ENCODE measurements around the gene IFNGR2. TPM values are rescaled to one million over a fixed set of nuclear protein-coding genes. Genes with fewer than 3 reads are reported as not detected.
"Not testable (repeated sequence)": the region's sequence is repeated elsewhere in the genome, so short reads cannot be mapped to it uniquely, and the experiment has no call there.

The IFNGR2 gene
- total and polyA plus RNA-seq, 2 donors (not counting 1 experiment from before 2014, with no cell fraction given): 50.7 to 57.6 TPM

DNA sequence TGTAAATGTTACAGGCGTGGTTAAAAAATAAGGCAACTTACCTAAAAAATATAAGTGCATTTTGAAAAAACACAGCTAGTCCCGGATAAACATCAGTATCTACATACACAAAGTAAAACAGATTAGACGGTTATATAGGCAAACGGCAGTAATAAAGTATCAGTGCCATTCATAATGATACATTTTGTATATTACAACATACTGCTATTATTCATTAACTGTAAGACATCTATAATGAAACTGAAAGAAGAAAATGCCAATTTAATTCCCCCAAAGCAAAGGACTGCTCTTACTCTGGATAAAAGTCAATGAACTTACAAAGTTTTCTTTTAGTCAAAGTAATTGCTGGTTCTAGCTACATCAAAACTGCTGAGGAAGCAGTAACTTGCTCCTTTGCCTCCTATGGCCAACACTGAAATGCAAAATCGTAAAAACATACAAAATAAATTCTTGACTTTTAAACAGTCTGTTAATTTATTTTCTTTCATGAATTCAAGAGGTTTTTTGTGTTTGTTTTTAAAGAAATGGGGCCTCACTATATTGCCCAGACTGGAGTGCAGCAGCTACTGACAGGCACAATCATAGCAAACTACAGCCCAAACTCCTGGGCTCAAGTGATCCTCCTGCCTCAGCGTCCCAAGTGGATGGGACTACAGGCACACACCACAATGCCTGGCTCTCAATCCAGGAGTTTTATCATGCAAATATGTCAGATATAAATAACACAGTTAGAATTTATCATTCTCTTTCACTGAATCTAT, 52.7 kb downstream of the IFNGR2 start:
- H3K27me3 ChIP-seq (ENCODE audit: control insufficient read depth, insufficient read depth, low read length): no peaks in the 10 kb centered on the region
- H3K79me2 ChIP-seq (ENCODE audit: control insufficient read depth, insufficient read depth, low read length): no peaks in the 10 kb centered on the region
- no peaks in the 10 kb centered on the region for H3K36me3 ChIP-seq (ENCODE audit: control insufficient read depth, insufficient read depth, low read length)
- H3K4me1 ChIP-seq (ENCODE audit: control insufficient read depth, extremely low read depth, insufficient read depth, low read length): no peaks in the 10 kb centered on the region
- no peak overlapping the region for H3K4me2 ChIP-seq (ENCODE audit: extremely low read depth, insufficient read depth, low read length)
- DNase-seq (ENCODE audit: low read depth in 2 of 2): no peak
- TF ChIP-seq, protein P1, sequence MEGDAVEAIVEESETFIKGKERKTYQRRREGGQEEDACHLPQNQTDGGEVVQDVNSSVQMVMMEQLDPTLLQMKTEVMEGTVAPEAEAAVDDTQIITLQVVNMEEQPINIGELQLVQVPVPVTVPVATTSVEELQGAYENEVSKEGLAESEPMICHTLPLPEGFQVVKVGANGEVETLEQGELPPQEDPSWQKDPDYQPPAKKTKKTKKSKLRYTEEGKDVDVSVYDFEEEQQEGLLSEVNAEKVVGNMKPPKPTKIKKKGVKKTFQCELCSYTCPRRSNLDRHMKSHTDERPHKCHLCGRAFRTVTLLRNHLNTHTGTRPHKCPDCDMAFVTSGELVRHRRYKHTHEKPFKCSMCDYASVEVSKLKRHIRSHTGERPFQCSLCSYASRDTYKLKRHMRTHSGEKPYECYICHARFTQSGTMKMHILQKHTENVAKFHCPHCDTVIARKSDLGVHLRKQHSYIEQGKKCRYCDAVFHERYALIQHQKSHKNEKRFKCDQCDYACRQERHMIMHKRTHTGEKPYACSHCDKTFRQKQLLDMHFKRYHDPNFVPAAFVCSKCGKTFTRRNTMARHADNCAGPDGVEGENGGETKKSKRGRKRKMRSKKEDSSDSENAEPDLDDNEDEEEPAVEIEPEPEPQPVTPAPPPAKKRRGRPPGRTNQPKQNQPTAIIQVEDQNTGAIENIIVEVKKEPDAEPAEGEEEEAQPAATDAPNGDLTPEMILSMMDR (conservative IDR thresholded peaks at IDR 0.05 in 1 of 2, IDR thresholded peaks at IDR 0.05 in 1 of 2; ENCODE audit: low read depth in 1 of 2, low read length in 2 of 2): no peak
- TF ChIP-seq EZH2 (IDR thresholded peaks at IDR 0.05; ENCODE audit: low read length, missing control alignments): no peak
- no peak overlapping the region for H2AFZ ChIP-seq (ENCODE audit: low read length)
- no peak overlapping the region for H3K27ac ChIP-seq (ENCODE audit: insufficient read depth, low read length)
- H3K9ac ChIP-seq (ENCODE audit: insufficient read depth, low read length): no peak overlapping the region
- no peaks in the 10 kb centered on the region for H4K20me1 ChIP-seq (ENCODE audit: control insufficient read depth, extremely low read depth, insufficient read depth, low read length)
- no peak overlapping the region for H3K4me3 ChIP-seq (replicated peaks in 1 of 4; ENCODE audit: control extremely low read depth in 1 of 4, insufficient read depth in 1 of 4, low read depth in 3 of 4, low read length in 4 of 4)
- H3K9me3 ChIP-seq (ENCODE audit: control insufficient read depth, insufficient read depth, low read depth, low read length): no peaks in the 10 kb centered on the region

DNA sequence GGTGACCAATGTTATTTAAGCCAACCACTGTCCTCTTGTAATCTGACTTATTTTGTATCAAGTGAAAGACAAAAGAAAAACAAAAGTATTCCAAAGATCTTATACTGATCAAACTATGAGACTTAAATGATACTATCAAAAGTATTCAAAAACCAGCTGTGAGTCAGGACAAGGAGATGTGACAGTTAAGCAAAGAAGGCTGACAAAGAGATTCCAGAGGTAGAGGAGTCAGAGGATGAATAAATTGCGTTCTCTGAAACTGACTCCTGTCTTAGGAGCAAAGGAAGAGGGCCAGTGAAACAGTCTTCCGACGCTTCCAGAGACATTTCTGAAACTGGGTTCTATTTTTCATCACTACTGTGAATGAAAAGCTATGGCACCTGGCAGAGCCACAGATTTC, 55.6 kb downstream of the IFNGR2 start:
- no peaks in the 10 kb centered on the region for H3K9me3 ChIP-seq (ENCODE audit: control insufficient read depth, insufficient read depth, low read depth, low read length)
- no peaks in the 10 kb centered on the region for H3K4me1 ChIP-seq (ENCODE audit: control insufficient read depth, extremely low read depth, insufficient read depth, low read length)
- H3K27me3 ChIP-seq (ENCODE audit: control insufficient read depth, insufficient read depth, low read length): no peaks in the 10 kb centered on the region
- TF ChIP-seq EZH2 (IDR thresholded peaks at IDR 0.05; ENCODE audit: low read length, missing control alignments): no peak
- TF ChIP-seq, protein P1 (conservative IDR thresholded peaks at IDR 0.05 in 1 of 2, IDR thresholded peaks at IDR 0.05 in 1 of 2; ENCODE audit: low read depth in 1 of 2, low read length in 2 of 2): no peak
- DNase-seq (ENCODE audit: low read depth in 2 of 2): peak in 1 of 2 donors; percentile 8
- no peak overlapping the region for H3K4me3 ChIP-seq (replicated peaks in 1 of 4; ENCODE audit: control extremely low read depth in 1 of 4, insufficient read depth in 1 of 4, low read depth in 3 of 4, low read length in 4 of 4)
- no peak overlapping the region for H3K4me2 ChIP-seq (ENCODE audit: extremely low read depth, insufficient read depth, low read length)
- H3K9ac ChIP-seq (ENCODE audit: insufficient read depth, low read length): no peak overlapping the region
- no peaks in the 10 kb centered on the region for H3K79me2 ChIP-seq (ENCODE audit: control insufficient read depth, insufficient read depth, low read length)
- no peak overlapping the region for H3K27ac ChIP-seq (ENCODE audit: insufficient read depth, low read length)
- no peaks in the 10 kb centered on the region for H3K36me3 ChIP-seq (ENCODE audit: control insufficient read depth, insufficient read depth, low read length)
- H2AFZ ChIP-seq (ENCODE audit: low read length): no peak overlapping the region
- no peaks in the 10 kb centered on the region for H4K20me1 ChIP-seq (ENCODE audit: control insufficient read depth, extremely low read depth, insufficient read depth, low read length)

DNA sequence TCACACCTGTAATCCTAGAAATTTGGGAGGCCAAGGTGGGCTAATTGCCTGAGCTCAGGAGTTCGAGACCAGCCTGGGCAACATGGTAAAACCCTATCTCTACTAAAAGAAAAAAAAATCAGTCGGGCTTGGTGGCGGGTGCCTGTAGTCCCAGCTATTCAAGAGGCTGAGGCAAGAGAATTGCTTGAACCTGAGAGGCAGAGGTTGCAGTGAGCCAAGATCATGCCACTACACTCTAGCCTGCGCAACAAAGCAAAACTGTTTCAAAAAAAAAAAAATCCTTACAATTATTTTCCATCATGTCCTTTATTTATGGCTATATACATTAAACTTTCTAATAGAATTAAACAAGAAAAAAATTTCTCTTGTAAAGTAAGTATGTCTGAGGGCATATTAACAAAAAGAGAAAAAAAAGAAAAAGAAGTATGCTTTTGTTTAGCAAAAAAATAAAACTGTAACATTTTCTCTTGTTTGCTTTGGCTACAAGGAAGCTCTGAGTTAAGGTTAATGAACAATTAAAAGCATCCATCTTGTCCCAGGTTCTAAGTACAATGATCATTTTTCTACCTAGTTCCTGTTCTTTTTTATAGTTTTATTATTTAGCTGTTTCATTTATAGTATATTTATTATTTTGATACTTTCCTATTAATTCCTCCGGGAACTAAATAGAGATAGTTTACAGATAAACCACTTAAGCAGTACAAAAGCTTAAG, 58.5 kb downstream of the IFNGR2 start:
- H3K27me3 ChIP-seq (ENCODE audit: control insufficient read depth, insufficient read depth, low read length): no peaks in the 10 kb centered on the region
- H2AFZ ChIP-seq (ENCODE audit: low read length): no peak overlapping the region
- no peak overlapping the region for H3K4me2 ChIP-seq (ENCODE audit: extremely low read depth, insufficient read depth, low read length)
- H3K36me3 ChIP-seq (ENCODE audit: control insufficient read depth, insufficient read depth, low read length): no peaks in the 10 kb centered on the region
- no peak overlapping the region for H3K4me3 ChIP-seq (replicated peaks in 1 of 4; ENCODE audit: control extremely low read depth in 1 of 4, insufficient read depth in 1 of 4, low read depth in 3 of 4, low read length in 4 of 4)
- H3K9ac ChIP-seq (ENCODE audit: insufficient read depth, low read length): no peak overlapping the region
- DNase-seq (ENCODE audit: low read depth in 2 of 2): no peak
- no peaks in the 10 kb centered on the region for H3K4me1 ChIP-seq (ENCODE audit: control insufficient read depth, extremely low read depth, insufficient read depth, low read length)
- no peaks in the 10 kb centered on the region for H3K79me2 ChIP-seq (ENCODE audit: control insufficient read depth, insufficient read depth, low read length)
- no peak overlapping the region for H3K27ac ChIP-seq (ENCODE audit: insufficient read depth, low read length)
- TF ChIP-seq, protein P1 (conservative IDR thresholded peaks at IDR 0.05 in 1 of 2, IDR thresholded peaks at IDR 0.05 in 1 of 2; ENCODE audit: low read depth in 1 of 2, low read length in 2 of 2): no peak
- TF ChIP-seq EZH2 (IDR thresholded peaks at IDR 0.05; ENCODE audit: low read length, missing control alignments): no peak
- H4K20me1 ChIP-seq (ENCODE audit: control insufficient read depth, extremely low read depth, insufficient read depth, low read length): no peaks in the 10 kb centered on the region
- H3K9me3 ChIP-seq (ENCODE audit: control insufficient read depth, insufficient read depth, low read depth, low read length): no peaks in the 10 kb centered on the region

DNA sequence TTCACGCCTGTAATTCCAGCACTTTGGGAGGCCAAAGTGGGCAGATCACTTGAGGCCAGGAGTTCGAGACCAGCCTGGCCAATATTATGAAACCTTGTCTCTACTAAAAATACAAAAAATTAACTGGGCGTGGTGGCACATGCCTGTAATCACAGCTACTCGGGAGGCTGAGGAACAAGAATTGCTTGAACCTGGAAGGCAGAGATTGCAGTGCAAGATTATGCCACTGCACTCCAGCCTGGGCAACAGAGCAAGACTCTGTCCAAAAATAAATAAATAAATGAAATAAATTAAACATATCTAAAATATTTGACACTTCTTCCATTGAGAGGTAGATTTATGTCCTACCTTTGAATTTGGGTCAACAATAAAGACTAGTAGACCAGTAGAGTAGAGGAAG, 66.0 kb downstream of the IFNGR2 start:
- H4K20me1 ChIP-seq (ENCODE audit: control insufficient read depth, extremely low read depth, insufficient read depth, low read length); H3K27ac ChIP-seq (ENCODE audit: insufficient read depth, low read length); H3K9ac ChIP-seq (ENCODE audit: insufficient read depth, low read length); H3K4me1 ChIP-seq (ENCODE audit: control insufficient read depth, extremely low read depth, insufficient read depth, low read length); H3K27me3 ChIP-seq (ENCODE audit: control insufficient read depth, insufficient read depth, low read length); DNase-seq (ENCODE audit: low read depth in 2 of 2); H3K4me3 ChIP-seq (replicated peaks in 1 of 4; ENCODE audit: control extremely low read depth in 1 of 4, insufficient read depth in 1 of 4, low read depth in 3 of 4, low read length in 4 of 4); H3K4me2 ChIP-seq (ENCODE audit: extremely low read depth, insufficient read depth, low read length); H2AFZ ChIP-seq (ENCODE audit: low read length); H3K79me2 ChIP-seq (ENCODE audit: control insufficient read depth, insufficient read depth, low read length); H3K9me3 ChIP-seq (ENCODE audit: control insufficient read depth, insufficient read depth, low read depth, low read length); H3K36me3 ChIP-seq (ENCODE audit: control insufficient read depth, insufficient read depth, low read length): not testable (repeated sequence)
